Heart left ventricle (tissue), 13 donors: Measurements from ENCODE around the gene SYNDIG1.

ENCODE experiments used
- POLR2A ChIP-seq, 2 donors: fragments of 450-650 bp; IDR thresholded peaks; one replicate each; pipeline ENCODE4 v1.6.1; 2017; ENCODE audit warnings: antibody characterized with exemption in 2 of 2, mild to moderate bottlenecking in 2 of 2, moderate library complexity in 2 of 2
- TF ChIP-seq, protein P1 (sequence below), 12 donors: fragments of 200-600 bp; sonication (generic) in 4 of 12; IDR thresholded peaks; one replicate each; pipeline versions ENCODE4 v1.5.0 to v1.8.0; 2018 to 2022; ENCODE audit warnings: antibody characterized with exemption in 12 of 12, mild to moderate bottlenecking in 5 of 12
- donor health status: ischemic (EF 13 %, LVEDD 7.1; RV severe dilation, severe dysfunction).
- donor health status: DM: no; HTN: yes; CAD: no.
- donor health status: DM: no; HTN: no; CAD: no.
- donor health status: ischemic (EF 25% LVEDD 6.9; RV normal size, moderate dysfunction).
- donor health status: ischemic (EF 25% LVEDD 5.7; RV mildly dilated, moderate dysfunction).
- donor health status: ischemic (EF 35%, LVEDD 5.7; RV mildly dilated, moderate dysfunction).
- donor health status: nonischemic (EF 11% LVEDD 7.7; RV severe dilation, severe dysfunction).
- donor health status: DM: yes; HTN: yes; CAD: no.
- donor health status: PGD.
- donor health status: ischemic (EF 29% LVEDD 5.4; RV normal size, mild dysfunction).
- donor health status: nonischemic (EF 23%, LVEDD 6.1; RV moderate dilation, normal function).

DNA sequence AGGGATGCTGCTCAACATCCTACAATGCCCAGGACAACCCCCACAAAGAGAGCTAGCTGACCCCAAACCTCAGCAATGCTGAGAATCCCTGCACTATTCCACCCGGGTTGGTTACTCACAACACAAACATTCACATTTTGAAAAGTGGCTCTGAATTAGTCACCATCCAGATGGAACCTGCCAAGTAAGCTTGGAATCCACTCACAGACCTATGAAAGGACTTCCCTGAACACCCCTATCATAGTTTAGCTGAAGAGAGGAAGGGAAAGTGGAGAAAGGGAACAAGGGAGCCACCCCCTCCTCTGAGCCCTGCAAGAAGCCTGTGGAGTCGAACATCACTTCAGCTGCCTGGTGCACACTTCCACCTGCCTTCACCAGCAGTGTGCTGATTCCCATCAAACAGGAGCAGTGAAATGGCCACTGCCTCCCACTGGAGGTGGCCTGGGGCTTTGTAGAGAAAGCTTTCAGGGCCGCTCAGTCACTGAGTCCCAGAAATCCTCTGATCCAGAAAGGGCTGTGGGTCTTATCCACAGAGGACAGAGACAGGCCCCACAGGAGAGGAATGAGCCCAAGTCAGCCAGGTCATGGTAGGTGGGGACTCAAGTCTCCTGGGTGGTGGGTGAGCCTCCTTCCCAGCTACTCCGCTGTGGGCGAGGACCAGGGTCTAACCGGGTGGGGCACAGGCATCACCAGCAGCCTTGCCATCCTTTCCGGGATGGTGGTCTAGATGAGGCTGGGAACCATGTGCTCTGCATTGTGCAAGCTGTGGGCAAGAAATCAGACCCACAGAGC is 203.7 kb downstream of the SYNDIG1 start:
- no peak for TF ChIP-seq POLR2A (IDR thresholded peaks at IDR 0.05)
- TF ChIP-seq, protein P1, sequence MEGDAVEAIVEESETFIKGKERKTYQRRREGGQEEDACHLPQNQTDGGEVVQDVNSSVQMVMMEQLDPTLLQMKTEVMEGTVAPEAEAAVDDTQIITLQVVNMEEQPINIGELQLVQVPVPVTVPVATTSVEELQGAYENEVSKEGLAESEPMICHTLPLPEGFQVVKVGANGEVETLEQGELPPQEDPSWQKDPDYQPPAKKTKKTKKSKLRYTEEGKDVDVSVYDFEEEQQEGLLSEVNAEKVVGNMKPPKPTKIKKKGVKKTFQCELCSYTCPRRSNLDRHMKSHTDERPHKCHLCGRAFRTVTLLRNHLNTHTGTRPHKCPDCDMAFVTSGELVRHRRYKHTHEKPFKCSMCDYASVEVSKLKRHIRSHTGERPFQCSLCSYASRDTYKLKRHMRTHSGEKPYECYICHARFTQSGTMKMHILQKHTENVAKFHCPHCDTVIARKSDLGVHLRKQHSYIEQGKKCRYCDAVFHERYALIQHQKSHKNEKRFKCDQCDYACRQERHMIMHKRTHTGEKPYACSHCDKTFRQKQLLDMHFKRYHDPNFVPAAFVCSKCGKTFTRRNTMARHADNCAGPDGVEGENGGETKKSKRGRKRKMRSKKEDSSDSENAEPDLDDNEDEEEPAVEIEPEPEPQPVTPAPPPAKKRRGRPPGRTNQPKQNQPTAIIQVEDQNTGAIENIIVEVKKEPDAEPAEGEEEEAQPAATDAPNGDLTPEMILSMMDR (IDR thresholded peaks at IDR 0.05) = no peak
